Type B pancreatic cell (in vitro differentiated cells): ENCODE results near the gene DNAL1. TPM values are rescaled to one million over a fixed set of nuclear protein-coding genes. Genes with fewer than 3 reads are reported as not detected.
A peak's percentile ranks its signal among the peaks of the same experiment; 100 is the strongest.

Experiments
- DNase-seq: peaks from one replicate; pipeline ENCODE4 v3.0.0; 2021; ENCODE audit warnings: mixed read lengths; ENCODE audit not compliant: unreplicated experiment; ENCODE audit errors: extremely low spot score
- H3K27ac Mint-ChIP-seq: 2 replicates; pipeline ENCODE4 v1.8.0; 2021; ENCODE audit warnings: mild to moderate bottlenecking, mixed read lengths
- H3K27me3 Mint-ChIP-seq: 2 replicates; pipeline ENCODE4 v1.8.0; 2021; ENCODE audit warnings: mixed read lengths
- H3K36me3 Mint-ChIP-seq: 2 replicates; pipeline ENCODE4 v1.8.0; 2021; ENCODE audit warnings: mixed read lengths
- H3K4me1 Mint-ChIP-seq: one replicate; pipeline ENCODE4 v1.8.0; 2021; ENCODE audit warnings: mixed read lengths; ENCODE audit not compliant: unreplicated experiment
- H3K4me3 Mint-ChIP-seq: 2 replicates; pipeline ENCODE4 v1.8.0; 2021; ENCODE audit warnings: mild to moderate bottlenecking, mixed read lengths
- H3K9me3 Mint-ChIP-seq: 2 replicates; pipeline ENCODE4 v1.8.0; 2021; ENCODE audit warnings: mixed read lengths
- total RNA-seq: library from RNA; stranded (reverse); gene quantifications from 2 replicates; pipeline ENCODE4 v1.2.1, GENCODE V29; 2021; ENCODE audit warnings: low replicate concordance
- TF ChIP-seq, protein P1 (sequence below): fragments of 200-600 bp; sonication (generic); conservative IDR thresholded peaks from 2 replicates; pipeline ENCODE4 v1.5.0; 2021; ENCODE audit warnings: antibody characterized with exemption, mild to moderate bottlenecking

DNAL1 gene
- total RNA-seq, 1 donor from 2014 or later, result 20.3 TPM

DNA sequence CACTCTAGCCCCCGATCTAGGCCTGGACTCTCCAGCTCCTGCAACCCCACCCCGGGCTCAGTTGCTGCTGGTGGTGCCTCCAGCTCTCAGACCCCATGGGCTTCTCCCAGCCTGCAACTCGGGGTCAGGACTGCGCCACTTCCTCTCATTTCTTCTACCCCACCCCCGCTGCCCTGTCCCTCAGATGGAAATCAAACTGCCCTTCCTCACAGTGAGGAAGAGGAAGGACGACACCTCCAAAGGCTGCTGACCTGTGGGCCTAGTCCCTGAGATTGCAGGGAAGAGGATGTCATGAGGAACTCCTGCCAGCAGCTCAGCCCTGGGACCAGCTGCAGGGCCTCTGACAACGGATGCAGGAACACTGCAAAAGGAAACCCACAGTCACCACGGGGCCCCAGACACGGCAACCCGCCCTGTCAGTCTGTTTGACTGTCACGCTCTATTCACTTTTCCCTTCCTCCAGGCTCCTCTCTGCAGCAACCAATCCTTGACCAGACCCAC lies 98.7 kb downstream of the DNAL1 start:
- no peaks in the 10 kb centered on the region for H3K27me3 Mint-ChIP-seq
- no peaks in the 10 kb centered on the region for H3K9me3 Mint-ChIP-seq
- H3K27ac Mint-ChIP-seq, result peak overlapping the region; percentile 97
- H3K36me3 Mint-ChIP-seq, result no peaks in the 10 kb centered on the region
- TF ChIP-seq, protein P1, sequence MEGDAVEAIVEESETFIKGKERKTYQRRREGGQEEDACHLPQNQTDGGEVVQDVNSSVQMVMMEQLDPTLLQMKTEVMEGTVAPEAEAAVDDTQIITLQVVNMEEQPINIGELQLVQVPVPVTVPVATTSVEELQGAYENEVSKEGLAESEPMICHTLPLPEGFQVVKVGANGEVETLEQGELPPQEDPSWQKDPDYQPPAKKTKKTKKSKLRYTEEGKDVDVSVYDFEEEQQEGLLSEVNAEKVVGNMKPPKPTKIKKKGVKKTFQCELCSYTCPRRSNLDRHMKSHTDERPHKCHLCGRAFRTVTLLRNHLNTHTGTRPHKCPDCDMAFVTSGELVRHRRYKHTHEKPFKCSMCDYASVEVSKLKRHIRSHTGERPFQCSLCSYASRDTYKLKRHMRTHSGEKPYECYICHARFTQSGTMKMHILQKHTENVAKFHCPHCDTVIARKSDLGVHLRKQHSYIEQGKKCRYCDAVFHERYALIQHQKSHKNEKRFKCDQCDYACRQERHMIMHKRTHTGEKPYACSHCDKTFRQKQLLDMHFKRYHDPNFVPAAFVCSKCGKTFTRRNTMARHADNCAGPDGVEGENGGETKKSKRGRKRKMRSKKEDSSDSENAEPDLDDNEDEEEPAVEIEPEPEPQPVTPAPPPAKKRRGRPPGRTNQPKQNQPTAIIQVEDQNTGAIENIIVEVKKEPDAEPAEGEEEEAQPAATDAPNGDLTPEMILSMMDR, result no peak
- no peak for DNase-seq
- peak overlapping the region; percentile 81 for H3K4me3 Mint-ChIP-seq
- peaks cover 69% of the 10 kb centered on the region for H3K4me1 Mint-ChIP-seq

- Mint-ChIP-seq H3K4me3 (peak overlapping the region; percentile 67), H3K36me3 (no peaks in the 10 kb centered on the region), H3K4me1 (peaks cover 73% of the 10 kb centered on the region), H3K9me3 (no peaks in the 10 kb centered on the region), H3K27me3 (no peaks in the 10 kb centered on the region), H3K27ac (peak overlapping the region; percentile 97)
- TF ChIP-seq, protein P1, result no peak
- no peak for DNase-seq
Measured at GRCh38 chr14:73744175-73744867, 99.5 kb downstream of the DNAL1 start.

- H3K9me3 Mint-ChIP-seq, result no peaks in the 10 kb centered on the region
Measured at GRCh38 chr14:73744874-73745529, 100.2 kb downstream of the DNAL1 start.

GRCh38 chr14:73745571-73746519 lies 101.1 kb downstream of the DNAL1 start:
- H3K4me1 Mint-ChIP-seq, result peaks cover 86% of the 10 kb centered on the region
- H3K27me3 Mint-ChIP-seq, result no peaks in the 10 kb centered on the region
- peak overlapping the region; percentile 97 for H3K27ac Mint-ChIP-seq
- no peak for DNase-seq
- no peaks in the 10 kb centered on the region for H3K9me3 Mint-ChIP-seq
- TF ChIP-seq, protein P1, result no peak
- H3K4me3 Mint-ChIP-seq, result no peak overlapping the region
- H3K36me3 Mint-ChIP-seq, result no peaks in the 10 kb centered on the region

More at GRCh38 chr14:73744874-73745529, 100.2 kb downstream of the DNAL1 start:
- Mint-ChIP-seq H3K27me3 (no peaks in the 10 kb centered on the region), H3K4me3 (peak overlapping the region; percentile 67), H3K36me3 (no peaks in the 10 kb centered on the region), H3K4me1 (peaks cover 79% of the 10 kb centered on the region), H3K27ac (peak overlapping the region; percentile 97)
- no peak for DNase-seq
- TF ChIP-seq, protein P1, result no peak
